Fibroblast of lung (primary cell): ENCODE results near the gene ABHD16A.

Source experiments
- CTCF ChIP-seq, 2 donors: IDR thresholded peaks in 1 of 2; conservative IDR thresholded peaks in 1 of 2; 1 replicate in 1 of 2; 2 replicates in 1 of 2; pipeline ENCODE4 v1.5.1; 2011 to 2012; ENCODE audit warnings: low read length in 2 of 2, control low read depth in 1 of 2, inconsistent platforms in 1 of 2, low read depth in 1 of 2, mild to moderate bottlenecking in 1 of 2
- EZH2 ChIP-seq: IDR thresholded peaks from 2 replicates; pipeline ENCODE4 v1.5.1; 2012; ENCODE audit warnings: low read length, control low read depth, mild to moderate bottlenecking; ENCODE audit errors: missing control alignments

GRCh38 chr6:31692353-31692752, 10.8 kb downstream of the ABHD16A start:
- TF ChIP-seq CTCF (conservative IDR thresholded peaks at IDR 0.05 in 1 of 2, IDR thresholded peaks at IDR 0.05 in 1 of 2; ENCODE audit: low read depth in 1 of 2, low read length in 2 of 2) (no peak), EZH2 (no peak)
